Measurements from ENCODE around the gene COL5A1. TPM values are rescaled to one million over a fixed set of nuclear protein-coding genes. Genes with fewer than 3 reads are reported as not detected.

Gene COL5A1
- polyA plus RNA-seq, 1 donor (not counting 4 experiments of a cell fraction or from before 2014, with no cell fraction given): 3.1 TPM

DNA sequence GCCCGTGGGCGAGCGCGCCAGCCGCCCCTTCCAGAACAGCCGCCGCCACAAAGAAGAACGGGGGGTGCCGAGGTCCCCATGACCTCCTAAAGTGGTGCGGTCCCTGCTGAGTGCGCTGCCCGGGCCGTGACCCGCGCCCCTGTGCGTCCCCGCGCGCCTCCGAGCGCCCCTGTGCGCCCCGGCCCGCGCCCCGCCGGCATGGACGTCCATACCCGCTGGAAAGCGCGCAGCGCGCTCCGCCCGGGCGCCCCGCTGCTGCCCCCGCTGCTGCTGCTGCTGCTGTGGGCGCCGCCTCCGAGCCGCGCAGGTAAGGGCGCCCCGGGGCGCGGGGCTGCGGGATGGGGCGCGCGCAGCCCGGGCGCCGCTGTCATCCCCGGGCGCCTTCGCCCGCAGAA, 384 bp downstream of the COL5A1 start:
- H4K20me1 ChIP-seq (ENCODE audit: control insufficient read depth, extremely low read depth, insufficient read depth, low read length): no peaks in the 10 kb centered on the region
- TF ChIP-seq CTCF (optimal IDR thresholded peaks at IDR 0.05 in 1 of 3, IDR thresholded peaks at IDR 0.05 in 1 of 3, conservative IDR thresholded peaks at IDR 0.05 in 1 of 3; ENCODE audit: extremely low read depth in 1 of 3, insufficient read depth in 2 of 3, low read length in 3 of 3) (no peak), EZH2 (IDR thresholded peaks at IDR 0.05; ENCODE audit: low read length) (no peak)
- no peak for FAIRE-seq
- H3K9ac ChIP-seq (ENCODE audit: control insufficient read depth, extremely low read depth, insufficient read depth, low read length): peak overlapping the region; percentile 52
- no peaks in the 10 kb centered on the region for H3K36me3 ChIP-seq (ENCODE audit: control insufficient read depth in 2 of 2, extremely low read depth in 1 of 2, insufficient read depth in 2 of 2, low read length in 2 of 2)
- H3K4me1 ChIP-seq (ENCODE audit: control insufficient read depth, extremely low read depth, insufficient read depth, low read length): peaks cover 29% of the 10 kb centered on the region
- H3K79me2 ChIP-seq (ENCODE audit: control insufficient read depth, insufficient read depth, low read length): peaks cover 4% of the 10 kb centered on the region
- dilution Hi-C loops (cut with MboI; ENCODE audit: extremely low pct_ligation_motif_present, low sequenced_read_pairs): no loop called here
- H3K9me3 ChIP-seq (ENCODE audit: control insufficient read depth, low read depth, low read length): no peaks in the 10 kb centered on the region
- H3K27me3 ChIP-seq (ENCODE audit: control insufficient read depth, extremely low read depth, insufficient read depth, low read length): peaks cover 6% of the 10 kb centered on the region
- peak overlapping the region; percentile 87 for H3K4me2 ChIP-seq (ENCODE audit: control insufficient read depth, extremely low read depth, insufficient read depth, low read depth, low read length)
- no peaks in the 10 kb centered on the region for H3K9me1 ChIP-seq (ENCODE audit: control insufficient read depth, extremely low read depth, insufficient read depth, low read length)
- DNase-seq (ENCODE audit: low read depth, low spot score): no peak
- peak overlapping the region; percentile 52 to 75 (median 59) for H3K4me3 ChIP-seq (ENCODE audit: control insufficient read depth in 2 of 3, extremely low read depth in 1 of 3, insufficient read depth in 2 of 3, low read depth in 1 of 3, low read length in 3 of 3)
- peak overlapping the region; percentile 40 for H2AFZ ChIP-seq (ENCODE audit: control insufficient read depth, low read length)
- no peak overlapping the region for H3K27ac ChIP-seq (ENCODE audit: control insufficient read depth, insufficient read depth, low read length)

GRCh38 chr9:134642385-134643181, 980 bp downstream of the COL5A1 start:
- no peak for DNase-seq (ENCODE audit: low read depth, low spot score)
- H3K27ac ChIP-seq (ENCODE audit: control insufficient read depth, insufficient read depth, low read length): no peak overlapping the region

More at GRCh38 chr9:134642385-134643181, 980 bp downstream of the COL5A1 start:
- Histone ChIP-seq H4K20me1 (ENCODE audit: control insufficient read depth, extremely low read depth, insufficient read depth, low read length) (no peaks in the 10 kb centered on the region), H3K9ac (ENCODE audit: control insufficient read depth, extremely low read depth, insufficient read depth, low read length) (peak overlapping the region; percentile 30), H3K9me1 (ENCODE audit: control insufficient read depth, extremely low read depth, insufficient read depth, low read length) (no peaks in the 10 kb centered on the region), H3K36me3 (ENCODE audit: control insufficient read depth in 2 of 2, extremely low read depth in 1 of 2, insufficient read depth in 2 of 2, low read length in 2 of 2) (no peaks in the 10 kb centered on the region), H2AFZ (ENCODE audit: control insufficient read depth, low read length) (peak overlapping the region; percentile 10), H3K4me2 (ENCODE audit: control insufficient read depth, extremely low read depth, insufficient read depth, low read depth, low read length) (peak overlapping the region; percentile 87), H3K27me3 (ENCODE audit: control insufficient read depth, extremely low read depth, insufficient read depth, low read length) (peaks cover 6% of the 10 kb centered on the region), H3K9me3 (ENCODE audit: control insufficient read depth, low read depth, low read length) (no peaks in the 10 kb centered on the region), H3K4me1 (ENCODE audit: control insufficient read depth, extremely low read depth, insufficient read depth, low read length) (peaks cover 29% of the 10 kb centered on the region), H3K79me2 (ENCODE audit: control insufficient read depth, insufficient read depth, low read length) (peaks cover 6% of the 10 kb centered on the region), H3K4me3 (ENCODE audit: control insufficient read depth in 2 of 3, extremely low read depth in 1 of 3, insufficient read depth in 2 of 3, low read depth in 1 of 3, low read length in 3 of 3) (peak overlapping the region; percentile 52 to 75 (median 63))
- no peak for TF ChIP-seq EZH2 (IDR thresholded peaks at IDR 0.05; ENCODE audit: low read length)
- TF ChIP-seq CTCF (optimal IDR thresholded peaks at IDR 0.05 in 1 of 3, IDR thresholded peaks at IDR 0.05 in 1 of 3, conservative IDR thresholded peaks at IDR 0.05 in 1 of 3; ENCODE audit: extremely low read depth in 1 of 3, insufficient read depth in 2 of 3, low read length in 3 of 3): peak in 1 of 3 experiments; percentile 18
- no peak for FAIRE-seq
- dilution Hi-C loops (cut with MboI; ENCODE audit: extremely low pct_ligation_motif_present, low sequenced_read_pairs): no loop called here
